ENCODE measurements around the gene ZNRD2.

Gene ZNRD2

GRCh38 chr11:65621460-65621859 is 51.2 kb downstream of the ZNRD2 start:
- H3K4me1 ChIP-seq (ENCODE audit: control insufficient read depth, low read depth, low read length) = no peaks in the 10 kb centered on the region
- no peak overlapping the region for H3K4me3 ChIP-seq (ENCODE audit: low read length)
- no peak overlapping the region for H3K27ac ChIP-seq (ENCODE audit: low read length)
- H3K9me3 ChIP-seq (ENCODE audit: control insufficient read depth, low read depth, low read length) = no peaks in the 10 kb centered on the region
- no peak overlapping the region for H3K9ac ChIP-seq (ENCODE audit: low read length)
- no peaks in the 10 kb centered on the region for H3K27me3 ChIP-seq (ENCODE audit: control insufficient read depth, insufficient read depth, low read length)
- peaks cover 49% of the 10 kb centered on the region for H3K36me3 ChIP-seq (ENCODE audit: control insufficient read depth, low read depth, low read length)
